Inflammatory macrophage (primary cell): ENCODE data around the gene PABPC1L.

Experiments used
- DNase-seq, 2 donors: peaks; one replicate each; pipeline ENCODE4 v3.0.0-alpha.2; 2020 to 2022

PABPC1L gene

DNA sequence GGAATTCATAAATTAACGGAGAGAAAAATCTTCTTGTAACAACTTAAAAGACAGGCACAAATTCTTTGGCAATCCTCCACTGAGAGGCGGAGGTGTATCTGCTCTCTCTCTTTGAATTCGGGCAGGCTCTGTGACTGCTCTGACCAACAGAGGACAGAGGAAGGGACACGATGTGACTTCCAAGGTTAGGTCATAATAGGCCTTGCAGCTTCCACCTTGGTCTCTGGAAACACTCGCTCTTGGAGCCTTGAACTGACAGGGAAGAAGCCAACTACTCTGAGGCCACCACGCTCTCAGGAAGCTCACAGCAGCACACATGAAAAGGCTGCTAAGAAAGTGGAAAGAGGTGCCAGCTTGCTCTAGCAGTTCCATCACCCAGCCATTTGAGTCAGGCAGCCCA lies 35.4 kb downstream of the PABPC1L start:
- DNase-seq = no peak

DNA sequence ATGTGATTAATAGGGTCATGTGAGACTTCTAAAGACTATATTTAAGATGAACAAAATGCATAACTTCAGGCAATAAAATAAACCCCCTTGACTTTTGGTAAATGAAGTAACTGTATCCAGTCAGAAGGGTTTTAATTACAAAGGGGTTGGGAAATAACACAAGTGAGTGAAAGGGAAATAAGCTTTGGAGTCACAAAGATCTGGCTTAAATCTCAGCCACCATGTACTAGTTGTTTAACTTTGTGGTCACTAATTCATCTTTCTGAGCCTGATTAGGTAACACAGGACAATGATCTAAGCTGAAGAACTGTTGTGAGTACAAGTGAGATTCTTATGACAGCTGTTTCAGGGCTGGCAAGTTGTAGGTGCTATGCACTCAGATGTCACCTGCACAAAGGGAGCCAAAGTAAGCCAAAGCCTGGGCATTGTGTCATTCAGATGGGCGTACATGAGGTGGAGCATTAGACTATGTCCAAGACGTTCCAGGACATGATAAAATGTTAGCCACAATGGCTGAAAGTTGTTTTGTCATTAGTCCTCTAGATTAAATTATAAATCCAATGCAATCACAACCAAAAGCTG lies 36.5 kb downstream of the PABPC1L start:
- no peak for DNase-seq

- no peak for DNase-seq
These were observed 38.2 kb downstream of the PABPC1L start for GRCh38 chr20:44948107-44948506.

GRCh38 chr20:44948513-44948912 lies 38.7 kb downstream of the PABPC1L start:
- DNase-seq = no peak

DNA sequence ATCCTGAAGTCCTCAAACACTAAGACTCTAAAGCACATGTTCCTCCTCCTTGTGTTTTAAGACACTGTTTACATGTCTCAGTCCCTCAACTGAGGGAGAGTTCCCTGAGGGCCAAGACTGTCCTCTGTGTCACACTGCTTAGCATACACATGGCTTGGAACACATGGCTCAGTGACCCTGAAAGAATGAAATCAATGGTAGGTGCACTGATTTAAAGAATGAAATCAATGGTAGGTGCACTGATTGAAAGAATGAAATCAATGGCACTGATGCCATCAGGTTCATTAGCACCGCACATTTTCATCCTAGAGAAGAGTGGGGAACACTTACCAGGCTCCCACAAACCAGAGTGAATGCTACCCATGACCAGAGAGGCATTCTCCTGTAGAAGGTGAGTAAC lies 40.5 kb downstream of the PABPC1L start:
- no peak for DNase-seq

DNA sequence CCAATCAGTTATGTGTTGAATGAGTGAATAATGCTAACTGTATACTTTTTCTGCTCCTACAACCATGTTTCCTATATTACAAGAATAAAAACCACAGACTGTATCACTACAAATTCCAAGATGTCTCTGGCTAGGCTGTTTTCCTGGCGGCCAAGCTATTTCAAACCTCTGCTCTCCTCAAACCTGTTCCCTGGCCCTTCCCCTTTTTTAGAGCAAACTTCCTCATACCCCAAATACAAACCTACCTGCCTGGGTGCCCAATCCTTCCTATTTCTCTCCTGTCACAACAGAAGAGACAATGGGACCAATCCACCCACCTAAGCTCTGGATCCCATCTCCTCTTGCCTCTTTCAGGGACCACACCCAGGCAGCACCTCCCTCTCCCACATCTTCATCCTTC lies 42.9 kb downstream of the PABPC1L start:
- no peak for DNase-seq

DNA sequence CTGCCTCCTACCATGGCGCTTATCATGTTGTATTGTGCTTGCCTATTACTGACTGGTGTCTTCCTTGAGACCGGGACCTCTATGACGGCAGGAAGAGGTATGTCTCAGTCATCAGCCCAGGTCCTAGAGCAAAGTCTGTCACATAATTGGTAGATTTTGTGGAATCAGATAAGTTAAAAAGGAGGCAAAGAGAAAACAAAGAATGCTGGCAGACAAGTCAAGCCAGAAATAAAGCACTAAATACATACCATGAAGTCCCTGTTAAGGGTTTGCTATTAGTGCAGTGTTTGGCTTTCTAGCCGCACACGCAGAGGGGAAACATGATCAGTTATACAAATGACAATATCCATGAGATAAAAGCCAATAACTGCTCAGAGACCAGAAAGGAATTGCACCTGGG lies 44.4 kb downstream of the PABPC1L start:
- no peak for DNase-seq

- no peak for DNase-seq
These were observed 45.4 kb downstream of the PABPC1L start for GRCh38 chr20:44955270-44955669.

DNA sequence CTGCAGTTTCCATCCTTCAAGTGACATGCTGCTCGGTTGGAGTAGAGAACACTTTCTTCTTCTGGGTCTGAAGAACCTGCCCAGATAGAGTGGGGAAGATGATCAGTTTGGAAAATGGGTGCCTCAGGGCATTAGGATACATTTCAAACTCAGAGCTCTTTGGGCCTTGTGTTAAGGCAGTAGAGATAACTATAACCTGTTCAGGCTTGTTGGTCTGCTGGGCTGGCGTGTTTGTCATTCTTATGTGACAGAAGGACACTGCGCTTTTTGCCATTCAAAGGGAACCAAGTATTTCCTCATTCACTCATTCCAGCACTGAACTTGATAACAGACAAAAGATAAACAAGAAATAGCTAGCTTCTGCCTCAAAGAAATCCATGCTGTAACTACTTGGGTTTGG lies 46.5 kb downstream of the PABPC1L start:
- no peak for DNase-seq

DNA sequence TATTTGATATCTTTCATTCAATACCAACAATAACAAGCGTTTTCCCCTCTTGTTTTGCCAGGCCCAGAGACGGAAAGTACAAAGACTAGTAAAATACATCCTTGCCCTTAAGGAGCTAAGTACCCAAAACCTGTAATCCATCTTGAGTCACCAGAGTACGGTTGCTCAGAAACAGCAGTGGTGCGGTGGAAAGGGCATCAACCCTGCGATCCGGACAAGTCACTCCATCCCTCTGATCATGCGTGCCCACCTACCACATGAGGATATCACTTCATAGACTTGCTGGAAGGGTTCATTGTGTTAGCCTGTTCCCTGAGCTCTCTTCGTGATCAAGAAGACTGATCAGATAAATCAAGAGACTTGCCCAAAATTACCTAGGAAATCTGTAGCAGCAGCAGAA lies 48.4 kb downstream of the PABPC1L start:
- DNase-seq = no peak

- no peak for DNase-seq
These were observed 49.3 kb downstream of the PABPC1L start for GRCh38 chr20:44959082-44959637.

DNA sequence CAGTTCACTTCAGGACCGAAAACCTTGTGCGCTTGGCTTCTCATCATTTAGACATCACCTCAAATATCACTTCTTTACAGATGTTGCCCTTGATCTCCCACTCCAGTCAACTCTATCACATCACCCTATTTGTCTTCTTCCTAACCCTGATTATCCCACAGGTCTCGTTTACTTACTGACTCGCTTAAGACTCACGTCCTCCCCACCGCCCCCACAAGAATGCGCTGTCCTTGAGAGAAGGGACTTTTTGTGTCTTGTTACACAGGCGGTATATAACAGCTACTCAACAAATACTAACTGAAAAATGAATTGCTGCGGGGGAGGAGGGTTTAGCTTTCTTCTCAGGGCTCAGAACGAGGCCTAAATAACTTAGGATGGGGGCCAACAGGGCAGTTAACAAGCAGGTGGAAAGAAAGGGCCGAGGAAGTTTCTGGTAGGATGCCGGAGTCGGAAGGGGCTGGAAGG lies 49.8 kb downstream of the PABPC1L start:
- peak; percentile 32 to 58 for DNase-seq

DNA sequence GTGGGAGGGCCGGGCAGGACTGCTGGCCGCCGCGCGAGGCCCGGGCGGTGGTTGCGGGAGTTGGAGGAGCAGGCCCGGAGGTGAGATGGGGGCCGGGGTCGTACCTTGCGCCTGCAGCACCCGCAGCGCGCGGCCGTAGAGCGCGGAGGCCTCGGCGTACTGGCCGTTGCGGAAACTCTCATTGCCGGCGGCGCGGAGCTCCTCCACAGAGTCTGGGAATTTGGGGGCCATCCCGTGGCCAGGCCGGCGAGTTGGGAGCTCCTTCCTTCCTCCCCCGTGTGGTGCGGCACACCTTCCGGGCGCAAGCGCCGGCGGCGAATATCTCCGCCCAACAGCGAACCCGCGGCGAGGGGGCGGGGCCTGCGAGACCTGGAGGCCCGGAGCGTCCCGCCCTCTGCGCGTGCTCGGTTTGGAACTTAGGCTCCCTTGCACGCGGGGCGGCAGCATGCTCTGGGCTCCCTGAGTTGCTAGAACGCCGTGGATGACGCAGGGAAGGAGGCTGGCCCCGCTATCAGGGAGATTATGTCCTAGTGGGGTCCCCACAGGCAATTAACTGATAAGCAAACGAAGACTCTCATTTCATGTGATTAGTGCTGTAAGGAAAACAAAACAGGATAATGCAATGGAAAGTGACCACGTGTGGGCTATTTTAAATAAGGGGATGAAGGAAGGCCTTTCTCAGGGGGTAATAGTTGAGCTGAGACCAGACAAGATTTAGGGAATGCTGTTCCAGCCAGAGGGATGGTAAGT lies 50.4 kb downstream of the PABPC1L start, which contains the start of gene TOMM34:
TOMM34 (minus strand) TSS at position 295 of the 750 bp plus-strand sequence; CDS start at position 231, 64 bp downstream.
- DNase-seq = peak; percentile 88 to 94

DNA sequence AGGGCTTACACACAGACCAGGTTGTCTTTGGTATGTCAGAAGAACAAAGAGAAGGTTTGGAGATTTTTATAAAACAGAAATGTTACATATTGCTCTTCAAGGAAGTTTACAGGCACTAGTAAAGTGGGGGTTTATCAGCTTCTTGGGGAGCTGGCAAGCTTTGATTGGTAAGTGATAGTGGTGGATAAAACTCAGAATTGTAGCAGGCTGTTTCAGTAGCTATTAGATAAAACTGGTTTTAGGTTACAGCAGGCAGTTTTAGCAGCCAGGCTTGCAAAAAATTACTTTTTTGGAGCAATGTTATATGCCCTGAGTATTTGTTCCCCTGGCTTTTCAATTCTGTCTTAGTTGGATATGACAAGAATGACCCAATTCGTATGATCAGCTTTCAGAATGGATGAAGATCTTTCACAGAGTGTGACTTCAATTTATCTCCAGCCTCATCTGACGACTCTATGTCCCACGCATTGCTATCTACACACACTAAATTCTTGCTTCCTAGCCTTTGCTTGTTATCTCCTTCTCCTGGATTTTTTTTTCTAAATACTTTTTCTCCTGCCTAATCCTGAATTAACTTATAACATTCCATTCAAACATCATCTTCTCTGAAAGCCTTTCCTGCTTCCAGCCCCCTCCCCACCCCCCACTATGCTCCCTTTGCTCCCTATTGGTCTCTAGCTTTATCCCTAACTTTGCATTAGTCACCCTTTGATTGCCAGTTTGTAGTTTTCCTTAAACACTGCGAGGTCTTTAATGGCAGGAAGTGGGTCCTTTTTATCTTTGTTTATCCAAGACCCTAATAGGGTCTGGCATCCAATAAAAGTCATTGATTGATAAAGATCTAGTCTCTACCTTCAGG lies 51.4 kb downstream of the PABPC1L start:
- DNase-seq = no peak

DNA sequence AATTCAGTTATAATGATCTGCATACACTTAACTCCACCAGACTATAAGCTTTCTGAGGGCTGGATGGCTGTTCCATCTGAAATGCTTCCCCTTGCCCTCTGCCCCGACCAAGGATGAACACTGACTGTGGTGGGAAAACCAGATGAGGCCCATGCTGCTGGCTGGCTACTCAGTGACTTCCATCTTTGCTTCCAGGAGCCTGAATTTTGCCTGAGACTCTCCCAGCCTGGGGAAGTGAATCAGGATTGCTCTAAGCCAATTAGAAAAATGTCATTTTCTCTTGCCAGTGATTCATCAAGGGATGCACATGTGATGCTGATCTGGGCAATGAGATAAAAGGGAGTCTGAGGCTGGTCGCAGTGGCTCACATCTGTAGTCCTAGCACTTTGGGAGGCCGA lies 52.0 kb downstream of the PABPC1L start:
- DNase-seq = no peak

- DNase-seq = no peak
These were observed 52.6 kb downstream of the PABPC1L start for GRCh38 chr20:44962483-44962882.

DNA sequence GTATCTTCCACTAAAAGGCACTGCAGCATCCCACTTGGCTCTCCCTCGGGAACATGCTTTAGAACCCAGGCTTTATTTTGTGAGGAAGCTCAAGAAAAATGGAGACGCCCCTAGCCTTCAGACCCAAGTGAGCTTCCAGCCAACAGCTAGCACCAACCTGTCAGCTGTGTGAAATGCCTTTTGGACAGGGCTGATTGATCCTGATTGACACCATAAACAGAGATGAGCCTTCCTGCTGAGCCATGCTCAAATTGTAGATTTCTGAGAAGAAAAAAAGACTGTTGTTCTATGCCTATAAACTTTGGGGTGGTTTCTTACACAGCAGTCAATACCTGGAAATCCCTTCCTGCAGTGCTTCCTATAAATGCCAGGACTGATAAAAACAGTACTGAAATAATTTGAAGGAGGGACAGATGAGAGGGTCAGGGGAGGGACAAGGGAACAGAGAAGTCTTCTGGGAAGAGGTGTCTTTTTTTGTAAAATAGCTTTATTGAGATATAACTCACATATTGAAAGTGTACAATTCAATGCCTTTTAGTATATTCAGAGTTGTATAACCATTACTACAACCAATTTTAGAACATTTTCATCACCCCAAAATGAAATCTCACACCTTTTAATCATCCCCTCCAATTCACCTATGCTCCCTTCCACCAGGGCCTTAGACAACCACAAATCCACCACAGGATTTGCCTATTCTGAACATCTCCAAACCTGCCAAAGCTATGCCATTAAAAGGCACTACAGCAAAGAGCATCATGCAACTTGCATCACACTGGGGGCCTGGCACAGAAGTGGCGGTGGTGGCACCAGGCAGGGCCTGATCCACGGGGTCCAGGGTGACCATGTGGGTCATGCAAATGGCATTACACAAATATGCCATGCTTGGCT lies 53.7 kb downstream of the PABPC1L start:
- DNase-seq = no peak

DNA sequence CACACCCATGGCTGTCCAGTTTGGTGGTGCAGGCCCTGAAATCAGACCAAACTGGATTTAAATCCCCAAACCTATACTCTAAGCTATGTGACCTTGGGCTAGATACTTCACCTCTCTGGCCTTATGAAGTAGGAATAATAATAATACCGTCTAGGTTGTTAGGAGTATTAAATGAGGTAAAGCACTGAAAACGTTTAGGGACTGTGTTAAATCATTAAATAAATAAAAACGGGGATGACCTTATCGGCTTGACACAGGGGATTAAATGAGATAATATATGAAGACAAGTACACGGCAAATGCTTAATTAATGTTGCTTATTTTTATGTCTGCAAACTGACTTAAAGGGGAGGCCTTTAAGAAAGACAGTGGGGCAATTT lies 55.8 kb downstream of the PABPC1L start:
- no peak for DNase-seq

DNA sequence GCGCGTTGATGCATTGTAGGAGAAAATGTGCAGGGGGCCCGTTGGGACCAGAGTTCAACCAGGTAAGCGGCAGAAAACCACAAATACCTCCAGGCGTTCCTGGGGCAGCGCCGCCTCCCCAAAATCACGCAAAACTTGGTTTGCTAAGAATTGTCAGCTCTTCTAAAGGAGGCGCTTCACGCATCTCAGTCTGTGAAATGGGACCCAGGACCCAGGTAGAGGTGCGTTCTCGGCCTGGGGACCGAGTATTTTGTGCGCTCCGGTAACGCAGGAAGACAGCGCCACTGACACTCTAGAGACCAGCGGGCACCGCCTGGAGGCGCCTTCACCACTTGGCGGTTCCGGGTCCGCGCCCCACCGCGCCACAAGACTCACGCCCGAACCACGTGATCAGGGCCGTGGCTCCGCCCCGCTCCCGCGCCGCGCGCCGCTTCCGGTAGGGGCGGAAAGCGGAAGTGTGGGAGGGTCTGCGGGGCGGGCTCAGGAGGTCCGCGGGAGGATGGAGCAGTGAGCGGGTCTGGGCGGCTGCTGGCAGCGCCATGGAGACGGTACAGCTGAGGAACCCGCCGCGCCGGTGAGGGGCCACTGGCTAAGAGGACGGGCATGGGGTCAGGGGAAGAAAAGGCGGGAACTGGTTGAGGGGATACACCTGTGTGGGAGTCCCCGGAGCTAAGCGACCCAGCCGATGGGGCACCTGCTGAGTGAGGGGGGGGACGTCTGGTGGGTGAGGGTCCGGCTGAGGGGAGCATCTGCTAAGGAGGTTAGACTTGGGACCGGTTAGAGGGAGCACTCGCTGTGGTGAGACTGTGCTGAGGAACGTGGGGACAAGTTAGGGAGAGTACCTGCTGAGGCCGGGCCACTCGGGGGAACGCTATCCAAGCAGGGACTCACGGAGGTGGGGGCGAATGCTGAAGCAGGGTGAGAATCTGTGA lies 56.4 kb downstream of the PABPC1L start, which contains the start of gene STK4:
STK4 (plus strand) TSS at position 483 of the 932 bp plus-strand sequence; CDS start at position 540, 57 bp downstream.
- peak; percentile 97 to 98 for DNase-seq

DNA sequence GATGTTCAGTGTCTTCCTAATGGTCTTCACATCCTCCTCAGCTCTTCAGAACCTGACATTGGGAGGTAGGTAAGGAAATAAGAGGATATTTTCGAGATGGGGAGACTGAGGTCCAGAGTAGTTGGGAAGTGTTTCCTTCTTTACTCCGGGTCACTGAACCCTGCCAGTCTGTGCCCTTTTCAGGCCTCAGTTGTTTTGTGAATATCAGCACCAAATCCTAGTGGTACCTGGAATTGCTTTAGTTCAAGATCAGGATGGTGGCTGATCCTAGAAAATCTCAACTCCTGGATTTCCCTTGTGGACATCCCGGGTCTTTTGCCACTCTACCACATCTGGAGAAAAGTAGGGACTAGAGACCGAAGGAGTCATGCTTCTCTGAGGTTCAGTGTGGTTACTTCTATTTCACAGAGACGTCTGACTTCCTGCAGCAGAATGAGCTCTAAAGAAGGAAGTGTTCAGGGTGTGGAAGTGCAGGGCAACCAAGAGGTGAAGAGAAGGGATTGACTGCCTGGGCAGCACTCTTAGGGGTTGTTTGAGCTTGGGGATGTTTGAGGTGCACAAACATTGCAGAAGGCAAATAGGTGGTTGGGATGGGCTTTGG lies 57.4 kb downstream of the PABPC1L start:
- DNase-seq = peak; percentile 71 to 76
